ENCODE measurements around the gene ERAP2.

GRCh38 chr5:96881511-96882115 lies 5.3 kb downstream of the ERAP2 start:
- TF ChIP-seq CTCF (conservative IDR thresholded peaks at IDR 0.05 in 1 of 2, IDR thresholded peaks at IDR 0.05 in 1 of 2; ENCODE audit: extremely low read depth in 1 of 2, insufficient read depth in 1 of 2, low read depth in 1 of 2, low read length in 2 of 2) (no peak), EZH2 (IDR thresholded peaks at IDR 0.05; ENCODE audit: borderline replicate concordance, low read length) (no peak)

All from mammary epithelial cell (primary cell).